Measurements from ENCODE around the gene DDB1. TPM values are rescaled to one million over a fixed set of nuclear protein-coding genes. Genes with fewer than 3 reads are reported as not detected.

The DDB1 gene
- total and polyA plus RNA-seq, 9 of the 15 experiments (the other 6 are each of a cell fraction or from before 2014, with no cell fraction given): 172 to 361 (median 266) TPM

GRCh38 chr11:61347916-61348461 lies 15.1 kb upstream of the DDB1 start:
- WGBS (ENCODE audit: insufficient coverage, low coverage, missing lambda C conversion rate): 56% methylated on average over 11 of the region's 11 CpGs
- Histone ChIP-seq H2AFZ (ENCODE audit: low read depth, low read length) (peak overlapping the region; percentile 33; the same call in 1 of the 2 replicates), H3K9me1 (ENCODE audit: control insufficient read depth, insufficient read depth, low read length) (no peaks in the 10 kb centered on the region), H3K36me3 (ENCODE audit: control insufficient read depth, insufficient read depth, low read length) (peaks cover 76% of the 10 kb centered on the region; the same call in 2 of the 3 replicates), H3K9ac (ENCODE audit: insufficient read depth in 1 of 2, low read depth in 2 of 2, low read length in 2 of 2) (peak overlapping the region in 1 of 2 experiments; percentile 80; a peak in 2 of 4 replicates), H3K27me3 (ENCODE audit: control insufficient read depth in 2 of 2, insufficient read depth in 2 of 2, low read length in 2 of 2) (no peaks in the 10 kb centered on the region), H3K79me2 (ENCODE audit: control insufficient read depth, insufficient read depth, low read length) (no peaks in the 10 kb centered on the region), H3K27ac (ENCODE audit: extremely low read depth, low read depth, low read length) (no peak overlapping the region; the same call in 2 of the 3 replicates), H4K20me1 (replicated peaks; ENCODE audit: control insufficient read depth, insufficient read depth, low read length) (no peaks in the 10 kb centered on the region), H3K4me2 (ENCODE audit: insufficient read depth, low read length) (no peak overlapping the region; the same call in 1 of the 2 replicates), H3K9me3 (replicated peaks; ENCODE audit: control insufficient read depth, insufficient read depth, low read depth, low read length) (no peaks in the 10 kb centered on the region), H3K4me3 (no peak overlapping the region), H3K4me1 (replicated peaks in 1 of 2; ENCODE audit: control insufficient read depth in 2 of 2, insufficient read depth in 2 of 2, low read length in 2 of 2) (peaks cover 29 to 46% of the 10 kb centered on the region in 2 experiments; a peak in 4 of 5 replicates)
- POLR2A ChIA-PET: interaction anchor here (0.5 to 3.9 kb wide), 10 partner anchors 9 to 94 kb away, joined by 3 to 36 read pairs (median 3); partner anchors contain the start of genes CYB561A3, DDB1, TKFC and TMEM138
- FAIRE-seq (peak; percentile 54), DNase-seq (ENCODE audit: extremely low read depth in 1 of 4, low spot score in 3 of 4) (no peak), ATAC-seq (peak; percentile 48)
- no TSS peak for BruUV-seq (replicated peaks)
- in situ Hi-C loops (cut with MboI) (no loop called here), intact Hi-C loops (cut with micrococcal nuclease) (no loop called here)
- CTCF ChIA-PET (ENCODE audit: low intra/inter-chr PET ratio): no interaction called here
- TF ChIP-seq FOXM1 (IDR thresholded peaks at IDR 0.05; ENCODE audit: low read depth): no peak
- TF ChIP-seq FOXM1 (CRISPR knock-in tag; IDR thresholded peaks at IDR 0.05; ENCODE audit: low read depth): no peak
- TF ChIP-seq ETV5 (CRISPR knock-in tag; IDR thresholded peaks at IDR 0.05; ENCODE audit: low read depth): no peak
- 0 out of 4 replicates have a peak, but pooled peaks of 1 of the 2 experiments have one; percentile 22 for TF ChIP-seq ZNF639 (CRISPR knock-in tag; conservative IDR thresholded peaks at IDR 0.05 in 1 of 2, IDR thresholded peaks at IDR 0.05 in 1 of 2)
- TF ChIP-seq POLR2B (IDR thresholded peaks at IDR 0.05; ENCODE audit: low read depth, partially characterized antibody): peak; percentile 25
- no peak for TF ChIP-seq ZFPM2 (CRISPR knock-in tag; IDR thresholded peaks at IDR 0.05)
- TF ChIP-seq ETV1 (tag; conservative IDR thresholded peaks at IDR 0.05; ENCODE audit: low read depth): peak; percentile 52; the same call in 1 of the 2 replicates
- TF ChIP-seq MLLT1 (IDR thresholded peaks at IDR 0.05): peak in 1 of 2 experiments; percentile 26; a peak in 1 of 4 replicates
- no peak for TF ChIP-seq ZNF436 (CRISPR knock-in tag; IDR thresholded peaks at IDR 0.05)
- TF ChIP-seq ETS2 (tag; IDR thresholded peaks at IDR 0.05; ENCODE audit: borderline replicate concordance, poor library complexity, severe bottlenecking): no peak
- TF ChIP-seq ATF3 (IDR thresholded peaks at IDR 0.05): peak; percentile 71
- no peak for TF ChIP-seq ATF3 (CRISPR knock-in tag; conservative IDR thresholded peaks at IDR 0.05)
- TF ChIP-seq BDP1 (IDR thresholded peaks at IDR 0.05; ENCODE audit: insufficient read depth, insufficient read length): no peak
- TF ChIP-seq RBM22 (IDR thresholded peaks at IDR 0.05; ENCODE audit: low read depth, low read length, poor library complexity, severe bottlenecking): no peak
- TF ChIP-seq NR2C2 (CRISPR knock-in tag; IDR thresholded peaks at IDR 0.05): no peak
- peak; percentile 76 for TF ChIP-seq NR2C2 (tag; IDR thresholded peaks at IDR 0.05)
- TF ChIP-seq ATF1 (CRISPR knock-in tag; IDR thresholded peaks at IDR 0.05): no peak
- TF ChIP-seq ATF1 (tag; IDR thresholded peaks at IDR 0.05): 0 out of 2 replicates have a peak, but pooled peaks have one; percentile 20
- no peak for TF ChIP-seq ZEB2 (IDR thresholded peaks at IDR 0.05)
- no peak for TF ChIP-seq ZNF263 (CRISPR knock-in tag; IDR thresholded peaks at IDR 0.05; ENCODE audit: borderline replicate concordance)
